Measurements from ENCODE around the gene RBP5.

The RBP5 gene

GRCh38 chr12:7091660-7092228, 36.9 kb downstream of the RBP5 start:
- H3K4me1 ChIP-seq (ENCODE audit: control insufficient read depth, insufficient read depth, low read depth, low read length) = peaks cover 8% of the 10 kb centered on the region
- peak overlapping the region; percentile 50 for H2AK5ac ChIP-seq (ENCODE audit: low read length, severe bottlenecking)
- no peaks in the 10 kb centered on the region for H3K9me3 ChIP-seq (ENCODE audit: control insufficient read depth, low read length)
- H3K36me3 ChIP-seq (ENCODE audit: control insufficient read depth in 1 of 2, insufficient read depth in 2 of 2, low read depth in 1 of 2, low read length in 2 of 2) = peaks cover 3 to 43% of the 10 kb centered on the region in 2 experiments
- H3K4ac ChIP-seq (ENCODE audit: low read depth in 1 of 2, low read length in 2 of 2) = peak overlapping the region; percentile 56 to 80
- peak overlapping the region; percentile 7 for H2BK120ac ChIP-seq (ENCODE audit: low read depth, low read length)
- H2BK5ac ChIP-seq (ENCODE audit: low read depth, low read length, poor library complexity, severe bottlenecking) = no peak overlapping the region
- H3K4me2 ChIP-seq (ENCODE audit: low read length, poor library complexity, severe bottlenecking) = no peak overlapping the region
- H2BK12ac ChIP-seq (ENCODE audit: low read length in 2 of 2) = peak overlapping the region; percentile 75 to 93
- peak overlapping the region; percentile 94 for H2BK15ac ChIP-seq (ENCODE audit: low read depth, poor library complexity, severe bottlenecking)
- WGBS = 85% methylated on average over 7 of the region's 10 CpGs
- no peak for DNase-seq
- peak overlapping the region; percentile 48 for H2AFZ ChIP-seq (ENCODE audit: low read depth, low read length)
- no peak overlapping the region for H3K23ac ChIP-seq (ENCODE audit: low read length in 2 of 2)
- H3K9ac ChIP-seq (ENCODE audit: low read length) = peak overlapping the region; percentile 93
- peak overlapping the region; percentile 62 to 87 for H3K18ac ChIP-seq (ENCODE audit: low read depth in 1 of 2, low read length in 2 of 2)
- peak overlapping the region; percentile 94 for H4K91ac ChIP-seq (ENCODE audit: low read length)
- H3K79me1 ChIP-seq (replicated peaks; ENCODE audit: low read length, poor library complexity, severe bottlenecking) = no peaks in the 10 kb centered on the region
- peak overlapping the region in 1 of 2 experiments; percentile 84 for H3K14ac ChIP-seq (ENCODE audit: low read length in 2 of 2)
- no peak overlapping the region for H3K27ac ChIP-seq (ENCODE audit: low read length, poor library complexity, severe bottlenecking)
- peak overlapping the region; percentile 33 for H4K8ac ChIP-seq (ENCODE audit: low read length)
- peak overlapping the region in 1 of 2 experiments; percentile 92 for H3K4me3 ChIP-seq (ENCODE audit: insufficient read depth in 1 of 2, low read depth in 1 of 2, low read length in 2 of 2)
- H3K27me3 ChIP-seq (ENCODE audit: control insufficient read depth in 1 of 2, insufficient read depth in 1 of 2, low read length in 2 of 2) = peaks cover 0 to 5% of the 10 kb centered on the region in 2 experiments

DNA sequence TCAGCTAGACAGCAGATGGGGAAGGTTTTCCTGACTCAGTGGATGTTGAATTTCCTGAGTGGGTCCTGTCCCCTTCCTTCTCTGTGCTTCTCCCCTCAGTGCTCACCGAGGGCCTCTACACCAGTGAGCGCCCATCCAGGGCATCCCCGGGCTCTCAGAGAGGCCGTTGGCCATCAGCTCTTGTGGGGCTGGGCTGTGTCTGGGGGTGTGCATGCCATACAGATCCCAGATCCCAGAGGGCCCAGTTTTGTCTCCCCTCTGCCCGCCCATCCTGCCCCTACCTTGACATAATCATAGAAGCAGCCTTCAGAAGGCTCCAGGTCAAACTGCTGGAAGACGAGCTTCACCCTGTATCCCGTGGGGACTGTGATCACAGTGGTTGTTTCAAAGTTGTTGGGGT, 37.5 kb downstream of the RBP5 start:
- DNase-seq = no peak
- Histone ChIP-seq H2BK5ac (ENCODE audit: low read depth, low read length, poor library complexity, severe bottlenecking) (no peak overlapping the region), H3K27me3 (ENCODE audit: control insufficient read depth in 1 of 2, insufficient read depth in 1 of 2, low read length in 2 of 2) (peaks cover 0 to 5% of the 10 kb centered on the region in 2 experiments), H3K4ac (ENCODE audit: low read depth in 1 of 2, low read length in 2 of 2) (peak overlapping the region in 1 of 2 experiments; percentile 51), H3K23ac (ENCODE audit: low read length in 2 of 2) (no peak overlapping the region), H2AK5ac (ENCODE audit: low read length, severe bottlenecking) (peak overlapping the region; percentile 50), H3K4me1 (ENCODE audit: control insufficient read depth, insufficient read depth, low read depth, low read length) (peaks cover 8% of the 10 kb centered on the region), H3K14ac (ENCODE audit: low read length in 2 of 2) (no peak overlapping the region), H2BK15ac (ENCODE audit: low read depth, poor library complexity, severe bottlenecking) (no peak overlapping the region), H2BK120ac (ENCODE audit: low read depth, low read length) (peak overlapping the region; percentile 7), H3K27ac (ENCODE audit: low read length, poor library complexity, severe bottlenecking) (no peak overlapping the region), H3K9me3 (ENCODE audit: control insufficient read depth, low read length) (no peaks in the 10 kb centered on the region), H3K4me2 (ENCODE audit: low read length, poor library complexity, severe bottlenecking) (no peak overlapping the region), H4K91ac (ENCODE audit: low read length) (no peak overlapping the region), H3K4me3 (ENCODE audit: insufficient read depth in 1 of 2, low read depth in 1 of 2, low read length in 2 of 2) (peak overlapping the region in 1 of 2 experiments; percentile 92), H3K36me3 (ENCODE audit: control insufficient read depth in 1 of 2, insufficient read depth in 2 of 2, low read depth in 1 of 2, low read length in 2 of 2) (peaks cover 0 to 44% of the 10 kb centered on the region in 2 experiments), H4K8ac (ENCODE audit: low read length) (no peak overlapping the region), H2BK12ac (ENCODE audit: low read length in 2 of 2) (peak overlapping the region; percentile 12 to 75), H3K9ac (ENCODE audit: low read length) (peak overlapping the region; percentile 93), H2AFZ (ENCODE audit: low read depth, low read length) (no peak overlapping the region), H3K18ac (ENCODE audit: low read depth in 1 of 2, low read length in 2 of 2) (peak overlapping the region; percentile 34 to 62), H3K79me1 (replicated peaks; ENCODE audit: low read length, poor library complexity, severe bottlenecking) (no peaks in the 10 kb centered on the region)
- WGBS = 91% methylated on average over 2 of the region's 7 CpGs

GRCh38 chr12:7090222-7090998, 38.3 kb downstream of the RBP5 start:
- WGBS = 74% methylated on average over 16 of the region's 16 CpGs
- no peak overlapping the region for H3K23ac ChIP-seq (ENCODE audit: low read length in 2 of 2)

More at GRCh38 chr12:7090222-7090998, 38.3 kb downstream of the RBP5 start:
- Histone ChIP-seq H2BK5ac (ENCODE audit: low read depth, low read length, poor library complexity, severe bottlenecking) (no peak overlapping the region), H3K9me3 (ENCODE audit: control insufficient read depth, low read length) (no peaks in the 10 kb centered on the region), H3K9ac (ENCODE audit: low read length) (peak overlapping the region; percentile 93), H2BK15ac (ENCODE audit: low read depth, poor library complexity, severe bottlenecking) (no peak overlapping the region), H3K27ac (ENCODE audit: low read length, poor library complexity, severe bottlenecking) (no peak overlapping the region), H3K27me3 (ENCODE audit: control insufficient read depth in 1 of 2, insufficient read depth in 1 of 2, low read length in 2 of 2) (peaks cover 0 to 5% of the 10 kb centered on the region in 2 experiments), H2BK12ac (ENCODE audit: low read length in 2 of 2) (peak overlapping the region in 1 of 2 experiments; percentile 12), H3K4ac (ENCODE audit: low read depth in 1 of 2, low read length in 2 of 2) (no peak overlapping the region), H3K18ac (ENCODE audit: low read depth in 1 of 2, low read length in 2 of 2) (peak overlapping the region in 1 of 2 experiments; percentile 7), H2AK5ac (ENCODE audit: low read length, severe bottlenecking) (no peak overlapping the region), H2BK120ac (ENCODE audit: low read depth, low read length) (no peak overlapping the region), H3K79me1 (replicated peaks; ENCODE audit: low read length, poor library complexity, severe bottlenecking) (no peaks in the 10 kb centered on the region), H2AFZ (ENCODE audit: low read depth, low read length) (no peak overlapping the region), H3K4me1 (ENCODE audit: control insufficient read depth, insufficient read depth, low read depth, low read length) (peaks cover 8% of the 10 kb centered on the region), H3K4me2 (ENCODE audit: low read length, poor library complexity, severe bottlenecking) (no peak overlapping the region), H3K36me3 (ENCODE audit: control insufficient read depth in 1 of 2, insufficient read depth in 2 of 2, low read depth in 1 of 2, low read length in 2 of 2) (peaks cover 0 to 51% of the 10 kb centered on the region in 2 experiments), H3K14ac (ENCODE audit: low read length in 2 of 2) (peak overlapping the region in 1 of 2 experiments; percentile 0), H4K91ac (ENCODE audit: low read length) (no peak overlapping the region), H3K4me3 (ENCODE audit: insufficient read depth in 1 of 2, low read depth in 1 of 2, low read length in 2 of 2) (peak overlapping the region in 1 of 2 experiments; percentile 92), H4K8ac (ENCODE audit: low read length) (no peak overlapping the region)
- DNase-seq = peak; percentile 38

All from mesenchymal stem cell (in vitro differentiated cells and primary cell).